Measurements from ENCODE around the gene SHOC2. TPM values are rescaled to one million over a fixed set of nuclear protein-coding genes. Genes with fewer than 3 reads are reported as not detected.

The SHOC2 gene
- polyA plus RNA-seq, 1 donor from 2014 or later, result 46.0 TPM

DNA sequence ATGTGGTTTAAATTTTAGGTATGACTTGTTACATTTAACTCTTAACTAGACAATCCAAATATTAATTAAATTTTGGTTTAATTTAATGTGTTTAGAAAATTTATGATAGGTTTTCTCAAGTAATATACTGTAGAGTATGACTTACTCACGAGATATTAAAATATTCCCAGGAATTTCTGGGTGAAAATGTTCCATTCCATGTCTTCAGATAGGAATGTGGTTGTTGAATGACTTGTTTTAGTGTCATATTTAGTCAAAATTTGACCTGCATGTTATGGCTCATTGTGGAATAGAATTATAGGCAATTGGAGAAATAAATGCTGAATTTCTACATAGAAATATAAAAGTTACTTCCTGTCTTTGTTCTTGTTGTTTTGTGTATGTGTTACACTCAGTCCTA is 46.7 kb downstream of the SHOC2 start:
- H3K27ac ChIP-seq (ENCODE audit: low read length), result no peak overlapping the region
- H3K4me2 ChIP-seq (ENCODE audit: low read length), result no peak overlapping the region
- peaks cover 83% of the 10 kb centered on the region for H3K79me2 ChIP-seq (replicated peaks; ENCODE audit: insufficient read depth, low read length)
- no peak overlapping the region for H2AFZ ChIP-seq (ENCODE audit: low read depth, low read length)
- no peak for TF ChIP-seq EP300 (conservative IDR thresholded peaks at IDR 0.05; ENCODE audit: poor library complexity, severe bottlenecking)
- no peak for TF ChIP-seq TAF1 (IDR thresholded peaks at IDR 0.05; ENCODE audit: low read depth)
- TF ChIP-seq EZH2 (IDR thresholded peaks at IDR 0.05; ENCODE audit: borderline replicate concordance, insufficient read depth, low read length, poor library complexity, severe bottlenecking), result no peak
- TF ChIP-seq, protein P1, sequence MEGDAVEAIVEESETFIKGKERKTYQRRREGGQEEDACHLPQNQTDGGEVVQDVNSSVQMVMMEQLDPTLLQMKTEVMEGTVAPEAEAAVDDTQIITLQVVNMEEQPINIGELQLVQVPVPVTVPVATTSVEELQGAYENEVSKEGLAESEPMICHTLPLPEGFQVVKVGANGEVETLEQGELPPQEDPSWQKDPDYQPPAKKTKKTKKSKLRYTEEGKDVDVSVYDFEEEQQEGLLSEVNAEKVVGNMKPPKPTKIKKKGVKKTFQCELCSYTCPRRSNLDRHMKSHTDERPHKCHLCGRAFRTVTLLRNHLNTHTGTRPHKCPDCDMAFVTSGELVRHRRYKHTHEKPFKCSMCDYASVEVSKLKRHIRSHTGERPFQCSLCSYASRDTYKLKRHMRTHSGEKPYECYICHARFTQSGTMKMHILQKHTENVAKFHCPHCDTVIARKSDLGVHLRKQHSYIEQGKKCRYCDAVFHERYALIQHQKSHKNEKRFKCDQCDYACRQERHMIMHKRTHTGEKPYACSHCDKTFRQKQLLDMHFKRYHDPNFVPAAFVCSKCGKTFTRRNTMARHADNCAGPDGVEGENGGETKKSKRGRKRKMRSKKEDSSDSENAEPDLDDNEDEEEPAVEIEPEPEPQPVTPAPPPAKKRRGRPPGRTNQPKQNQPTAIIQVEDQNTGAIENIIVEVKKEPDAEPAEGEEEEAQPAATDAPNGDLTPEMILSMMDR (IDR thresholded peaks at IDR 0.05; ENCODE audit: poor library complexity, severe bottlenecking), result no peak
- no peak for TF ChIP-seq RAD21 (conservative IDR thresholded peaks at IDR 0.05)
- TF ChIP-seq, protein P2, sequence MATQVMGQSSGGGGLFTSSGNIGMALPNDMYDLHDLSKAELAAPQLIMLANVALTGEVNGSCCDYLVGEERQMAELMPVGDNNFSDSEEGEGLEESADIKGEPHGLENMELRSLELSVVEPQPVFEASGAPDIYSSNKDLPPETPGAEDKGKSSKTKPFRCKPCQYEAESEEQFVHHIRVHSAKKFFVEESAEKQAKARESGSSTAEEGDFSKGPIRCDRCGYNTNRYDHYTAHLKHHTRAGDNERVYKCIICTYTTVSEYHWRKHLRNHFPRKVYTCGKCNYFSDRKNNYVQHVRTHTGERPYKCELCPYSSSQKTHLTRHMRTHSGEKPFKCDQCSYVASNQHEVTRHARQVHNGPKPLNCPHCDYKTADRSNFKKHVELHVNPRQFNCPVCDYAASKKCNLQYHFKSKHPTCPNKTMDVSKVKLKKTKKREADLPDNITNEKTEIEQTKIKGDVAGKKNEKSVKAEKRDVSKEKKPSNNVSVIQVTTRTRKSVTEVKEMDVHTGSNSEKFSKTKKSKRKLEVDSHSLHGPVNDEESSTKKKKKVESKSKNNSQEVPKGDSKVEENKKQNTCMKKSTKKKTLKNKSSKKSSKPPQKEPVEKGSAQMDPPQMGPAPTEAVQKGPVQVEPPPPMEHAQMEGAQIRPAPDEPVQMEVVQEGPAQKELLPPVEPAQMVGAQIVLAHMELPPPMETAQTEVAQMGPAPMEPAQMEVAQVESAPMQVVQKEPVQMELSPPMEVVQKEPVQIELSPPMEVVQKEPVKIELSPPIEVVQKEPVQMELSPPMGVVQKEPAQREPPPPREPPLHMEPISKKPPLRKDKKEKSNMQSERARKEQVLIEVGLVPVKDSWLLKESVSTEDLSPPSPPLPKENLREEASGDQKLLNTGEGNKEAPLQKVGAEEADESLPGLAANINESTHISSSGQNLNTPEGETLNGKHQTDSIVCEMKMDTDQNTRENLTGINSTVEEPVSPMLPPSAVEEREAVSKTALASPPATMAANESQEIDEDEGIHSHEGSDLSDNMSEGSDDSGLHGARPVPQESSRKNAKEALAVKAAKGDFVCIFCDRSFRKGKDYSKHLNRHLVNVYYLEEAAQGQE (IDR thresholded peaks at IDR 0.05; ENCODE audit: borderline replicate concordance), result no peak
- no peak for TF ChIP-seq MXI1 (conservative IDR thresholded peaks at IDR 0.05; ENCODE audit: poor library complexity, severe bottlenecking)
- TF ChIP-seq SMC3 (conservative IDR thresholded peaks at IDR 0.05; ENCODE audit: poor library complexity), result no peak
- TF ChIP-seq POLR2AphosphoS5 (IDR thresholded peaks at IDR 0.05), result no peak
- no peaks in the 10 kb centered on the region for H3K9me2 ChIP-seq (ENCODE audit: insufficient read depth, low read length)
- H3K27me3 ChIP-seq (ENCODE audit: insufficient read depth, low read depth, low read length), result no peaks in the 10 kb centered on the region
- H4K20me1 ChIP-seq (ENCODE audit: insufficient read depth), result no peaks in the 10 kb centered on the region
- no peak overlapping the region for H3K9ac ChIP-seq (ENCODE audit: low read length)
- no peak overlapping the region for H3K4me3 ChIP-seq (ENCODE audit: low read length)
- H3K36me3 ChIP-seq (ENCODE audit: insufficient read depth, low read length), result no peaks in the 10 kb centered on the region
- no peaks in the 10 kb centered on the region for H3K9me3 ChIP-seq (ENCODE audit: low read length)
- no peaks in the 10 kb centered on the region for H3F3A ChIP-seq (ENCODE audit: insufficient read depth, low read length, poor library complexity, severe bottlenecking)

DNA sequence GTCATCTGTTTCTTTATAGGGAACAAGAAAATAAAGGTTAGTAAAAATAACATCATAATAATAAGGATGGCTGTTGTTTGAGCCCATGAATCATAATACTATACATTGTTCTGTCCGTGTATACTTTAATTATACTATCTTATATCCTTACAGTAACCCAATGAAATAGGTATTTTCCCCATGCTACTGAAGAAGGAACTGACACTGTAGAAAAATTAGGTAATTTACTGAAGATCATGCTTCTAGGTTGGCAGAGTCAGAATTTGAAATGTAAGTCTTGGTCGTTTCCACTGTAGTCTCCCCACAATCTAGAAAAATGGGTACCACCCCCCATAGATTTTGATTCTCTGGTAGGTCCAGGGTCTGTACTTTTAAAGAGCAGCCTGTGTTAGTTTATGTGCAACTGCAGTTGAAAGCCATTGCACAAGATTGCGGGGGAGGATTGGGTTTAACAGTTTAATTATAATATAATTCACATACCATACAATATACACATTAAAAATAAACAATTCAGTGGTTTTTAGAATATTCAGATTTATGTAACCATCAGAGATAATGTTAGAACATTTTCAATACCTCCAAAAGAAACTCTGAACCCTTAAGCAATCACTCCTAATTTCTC is 47.7 kb downstream of the SHOC2 start:
- Histone ChIP-seq H3K27me3 (ENCODE audit: insufficient read depth, low read depth, low read length) (no peaks in the 10 kb centered on the region), H3F3A (ENCODE audit: insufficient read depth, low read length, poor library complexity, severe bottlenecking) (no peaks in the 10 kb centered on the region), H3K4me3 (ENCODE audit: low read length) (no peak overlapping the region), H3K4me2 (ENCODE audit: low read length) (no peak overlapping the region), H3K27ac (ENCODE audit: low read length) (no peak overlapping the region), H3K79me2 (replicated peaks; ENCODE audit: insufficient read depth, low read length) (peaks cover 82% of the 10 kb centered on the region), H3K9ac (ENCODE audit: low read length) (no peak overlapping the region), H3K36me3 (ENCODE audit: insufficient read depth, low read length) (no peaks in the 10 kb centered on the region), H4K20me1 (ENCODE audit: insufficient read depth) (no peaks in the 10 kb centered on the region), H3K9me2 (ENCODE audit: insufficient read depth, low read length) (no peaks in the 10 kb centered on the region), H3K9me3 (ENCODE audit: low read length) (no peaks in the 10 kb centered on the region), H2AFZ (ENCODE audit: low read depth, low read length) (no peak overlapping the region)
- TF ChIP-seq, protein P2 (IDR thresholded peaks at IDR 0.05; ENCODE audit: borderline replicate concordance), result no peak
- TF ChIP-seq POLR2AphosphoS5 (IDR thresholded peaks at IDR 0.05) (no peak), RAD21 (conservative IDR thresholded peaks at IDR 0.05) (no peak), MXI1 (conservative IDR thresholded peaks at IDR 0.05; ENCODE audit: poor library complexity, severe bottlenecking) (no peak), EZH2 (IDR thresholded peaks at IDR 0.05; ENCODE audit: borderline replicate concordance, insufficient read depth, low read length, poor library complexity, severe bottlenecking) (no peak), SMC3 (conservative IDR thresholded peaks at IDR 0.05; ENCODE audit: poor library complexity) (no peak), EP300 (conservative IDR thresholded peaks at IDR 0.05; ENCODE audit: poor library complexity, severe bottlenecking) (no peak), TAF1 (IDR thresholded peaks at IDR 0.05; ENCODE audit: low read depth) (no peak)
- TF ChIP-seq, protein P1 (IDR thresholded peaks at IDR 0.05; ENCODE audit: poor library complexity, severe bottlenecking), result no peak
